Sigmoid colon (tissue), 4 donors: ENCODE results near the gene OXA1L.

ENCODE experiments used
- EP300 ChIP-seq, 4 donors: sonication (generic); formaldehyde crosslinking; IDR thresholded peaks; one replicate each; pipeline ENCODE4 v1.6.1; 2017; ENCODE audit warnings: antibody characterized with exemption in 4 of 4
- POLR2A ChIP-seq, 2 donors: fragments of 450-650 bp; IDR thresholded peaks; one replicate each; pipeline ENCODE4 v1.6.1; 2016; ENCODE audit warnings: antibody characterized with exemption in 2 of 2, mild to moderate bottlenecking in 2 of 2, moderate library complexity in 2 of 2
- TF ChIP-seq, protein P1 (sequence below), 4 experiments: fragments of 450-650 bp in 3 of 4; fragments of 200-600 bp in 1 of 4; IDR thresholded peaks; one replicate each; pipeline ENCODE4 v1.5.1; 2016 to 2019; ENCODE audit warnings: antibody characterized with exemption in 4 of 4, mild to moderate bottlenecking in 3 of 4, moderate library complexity in 2 of 4

DNA sequence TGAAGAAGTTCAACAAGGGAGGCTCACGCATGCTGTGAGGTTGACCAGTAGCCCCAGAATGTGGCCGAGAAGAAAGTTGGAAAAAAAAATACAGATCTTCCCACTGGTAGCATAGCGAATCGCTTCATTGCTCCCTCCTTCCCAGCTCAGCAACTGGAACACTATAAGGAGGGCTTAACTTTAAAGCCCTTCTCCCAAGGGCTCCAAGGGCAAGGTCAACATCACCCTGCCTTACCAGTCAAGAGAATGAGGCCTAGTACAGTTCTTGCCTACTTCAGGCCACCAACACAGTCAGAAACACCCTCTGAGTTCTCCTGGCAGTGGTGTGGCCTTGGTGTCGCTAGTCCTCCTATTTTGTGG, 14.4 kb downstream of the OXA1L start:
- TF ChIP-seq POLR2A (IDR thresholded peaks at IDR 0.05) (no peak), EP300 (IDR thresholded peaks at IDR 0.05) (no peak)
- TF ChIP-seq, protein P1, sequence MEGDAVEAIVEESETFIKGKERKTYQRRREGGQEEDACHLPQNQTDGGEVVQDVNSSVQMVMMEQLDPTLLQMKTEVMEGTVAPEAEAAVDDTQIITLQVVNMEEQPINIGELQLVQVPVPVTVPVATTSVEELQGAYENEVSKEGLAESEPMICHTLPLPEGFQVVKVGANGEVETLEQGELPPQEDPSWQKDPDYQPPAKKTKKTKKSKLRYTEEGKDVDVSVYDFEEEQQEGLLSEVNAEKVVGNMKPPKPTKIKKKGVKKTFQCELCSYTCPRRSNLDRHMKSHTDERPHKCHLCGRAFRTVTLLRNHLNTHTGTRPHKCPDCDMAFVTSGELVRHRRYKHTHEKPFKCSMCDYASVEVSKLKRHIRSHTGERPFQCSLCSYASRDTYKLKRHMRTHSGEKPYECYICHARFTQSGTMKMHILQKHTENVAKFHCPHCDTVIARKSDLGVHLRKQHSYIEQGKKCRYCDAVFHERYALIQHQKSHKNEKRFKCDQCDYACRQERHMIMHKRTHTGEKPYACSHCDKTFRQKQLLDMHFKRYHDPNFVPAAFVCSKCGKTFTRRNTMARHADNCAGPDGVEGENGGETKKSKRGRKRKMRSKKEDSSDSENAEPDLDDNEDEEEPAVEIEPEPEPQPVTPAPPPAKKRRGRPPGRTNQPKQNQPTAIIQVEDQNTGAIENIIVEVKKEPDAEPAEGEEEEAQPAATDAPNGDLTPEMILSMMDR (IDR thresholded peaks at IDR 0.05) = no peak
